Sigmoid colon (tissue), 4 donors: ENCODE measurements around the gene CHADL.

Source experiments
- POLR2A ChIP-seq, 2 donors: fragments of 450-650 bp; IDR thresholded peaks; one replicate each; pipeline ENCODE4 v1.6.1; 2016; ENCODE audit warnings: antibody characterized with exemption in 2 of 2, mild to moderate bottlenecking in 2 of 2, moderate library complexity in 2 of 2
- POLR2AphosphoS5 ChIP-seq, 4 donors: sonication (generic); formaldehyde crosslinking; IDR thresholded peaks; one replicate each; pipeline ENCODE4 v1.6.1; 2017; ENCODE audit warnings: antibody characterized with exemption in 4 of 4

GRCh38 chr22:41288245-41288946, 47.7 kb upstream of the CHADL start:
- TF ChIP-seq POLR2A (IDR thresholded peaks at IDR 0.05) (no peak), POLR2AphosphoS5 (IDR thresholded peaks at IDR 0.05) (peak in 2 of 4 donors; percentile 35 to 41)
